Neural crest cell (in vitro differentiated cells): ENCODE measurements around the gene NUF2. TPM values are rescaled to one million over a fixed set of nuclear protein-coding genes. Genes with fewer than 3 reads are reported as not detected.
"Not testable (repeated sequence)": the region's sequence is repeated elsewhere in the genome, so short reads cannot be mapped to it uniquely, and the experiment has no call there.

Experiments
- DNase-seq: peaks from one replicate; pipeline ENCODE4 v3.0.0; 2021; ENCODE audit warnings: low read depth, mixed read lengths, low spot score
- H3K27ac Mint-ChIP-seq: one replicate; pipeline ENCODE4 v1.8.0; 2021; ENCODE audit warnings: mild to moderate bottlenecking, mixed read lengths; ENCODE audit not compliant: unreplicated experiment
- H3K27me3 Mint-ChIP-seq: 2 replicates; pipeline ENCODE4 v1.8.0; 2021; ENCODE audit warnings: low read depth, mild to moderate bottlenecking, mixed read lengths
- H3K36me3 Mint-ChIP-seq: 2 replicates; pipeline ENCODE4 v1.8.0; 2021; ENCODE audit warnings: low read depth, mild to moderate bottlenecking, mixed read lengths
- H3K4me1 Mint-ChIP-seq: 2 replicates; pipeline ENCODE4 v1.8.0; 2021; ENCODE audit warnings: mixed read lengths
- H3K4me3 Mint-ChIP-seq: one replicate; pipeline ENCODE4 v1.8.0; 2021; ENCODE audit warnings: mild to moderate bottlenecking, mixed read lengths
- H3K9me3 Mint-ChIP-seq: 2 replicates; pipeline ENCODE4 v1.8.0; 2021; ENCODE audit warnings: mixed read lengths
- total RNA-seq: library from RNA; stranded (reverse); gene quantifications from 2 replicates; pipeline ENCODE4 v1.2.1, GENCODE V29; 2021
- TF ChIP-seq, protein P1 (sequence below): fragments of 200-600 bp; sonication (generic); conservative IDR thresholded peaks from 2 replicates; pipeline ENCODE4 v1.5.0; 2021; ENCODE audit warnings: antibody characterized with exemption, mild to moderate bottlenecking

NUF2 gene
- total RNA-seq, 1 donor from 2014 or later: 48.4 TPM

GRCh38 chr1:163337631-163338030 lies 15.9 kb downstream of the NUF2 start:
- peaks cover 15% of the 10 kb centered on the region for H3K36me3 Mint-ChIP-seq
- DNase-seq: no peak
- TF ChIP-seq, protein P1, sequence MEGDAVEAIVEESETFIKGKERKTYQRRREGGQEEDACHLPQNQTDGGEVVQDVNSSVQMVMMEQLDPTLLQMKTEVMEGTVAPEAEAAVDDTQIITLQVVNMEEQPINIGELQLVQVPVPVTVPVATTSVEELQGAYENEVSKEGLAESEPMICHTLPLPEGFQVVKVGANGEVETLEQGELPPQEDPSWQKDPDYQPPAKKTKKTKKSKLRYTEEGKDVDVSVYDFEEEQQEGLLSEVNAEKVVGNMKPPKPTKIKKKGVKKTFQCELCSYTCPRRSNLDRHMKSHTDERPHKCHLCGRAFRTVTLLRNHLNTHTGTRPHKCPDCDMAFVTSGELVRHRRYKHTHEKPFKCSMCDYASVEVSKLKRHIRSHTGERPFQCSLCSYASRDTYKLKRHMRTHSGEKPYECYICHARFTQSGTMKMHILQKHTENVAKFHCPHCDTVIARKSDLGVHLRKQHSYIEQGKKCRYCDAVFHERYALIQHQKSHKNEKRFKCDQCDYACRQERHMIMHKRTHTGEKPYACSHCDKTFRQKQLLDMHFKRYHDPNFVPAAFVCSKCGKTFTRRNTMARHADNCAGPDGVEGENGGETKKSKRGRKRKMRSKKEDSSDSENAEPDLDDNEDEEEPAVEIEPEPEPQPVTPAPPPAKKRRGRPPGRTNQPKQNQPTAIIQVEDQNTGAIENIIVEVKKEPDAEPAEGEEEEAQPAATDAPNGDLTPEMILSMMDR: no peak
- H3K27me3 Mint-ChIP-seq: no peaks in the 10 kb centered on the region
- no peaks in the 10 kb centered on the region for H3K4me1 Mint-ChIP-seq
- H3K4me3 Mint-ChIP-seq: no peak overlapping the region
- no peak overlapping the region for H3K27ac Mint-ChIP-seq
- no peaks in the 10 kb centered on the region for H3K9me3 Mint-ChIP-seq

GRCh38 chr1:163346326-163346870 lies 24.6 kb downstream of the NUF2 start:
- Mint-ChIP-seq H3K27ac (no peak overlapping the region), H3K36me3 (peaks cover 13% of the 10 kb centered on the region), H3K27me3 (no peaks in the 10 kb centered on the region), H3K4me3 (no peak overlapping the region), H3K9me3 (no peaks in the 10 kb centered on the region), H3K4me1 (no peaks in the 10 kb centered on the region)
- no peak for DNase-seq
- TF ChIP-seq, protein P1: no peak

- no peak overlapping the region for H3K27ac Mint-ChIP-seq
- H3K9me3 Mint-ChIP-seq: no peaks in the 10 kb centered on the region
- no peak overlapping the region for H3K4me3 Mint-ChIP-seq
- H3K27me3 Mint-ChIP-seq: no peaks in the 10 kb centered on the region
- DNase-seq: no peak
- TF ChIP-seq, protein P1: no peak
- H3K36me3 Mint-ChIP-seq: peaks cover 13% of the 10 kb centered on the region
- no peaks in the 10 kb centered on the region for H3K4me1 Mint-ChIP-seq
Observed at GRCh38 chr1:163347106-163347505, 25.4 kb downstream of the NUF2 start.

- Mint-ChIP-seq H3K27me3 (no peaks in the 10 kb centered on the region), H3K9me3 (no peaks in the 10 kb centered on the region), H3K4me3 (no peak overlapping the region), H3K36me3 (peaks cover 5% of the 10 kb centered on the region), H3K27ac (no peak overlapping the region), H3K4me1 (no peaks in the 10 kb centered on the region)
- TF ChIP-seq, protein P1: no peak
- no peak for DNase-seq
Observed at GRCh38 chr1:163351912-163352311, 30.2 kb downstream of the NUF2 start.

GRCh38 chr1:163357378-163357777 lies 35.6 kb downstream of the NUF2 start:
- peaks cover 9% of the 10 kb centered on the region for H3K27me3 Mint-ChIP-seq
- H3K27ac Mint-ChIP-seq: no peak overlapping the region

GRCh38 chr1:163358172-163358571 lies 36.4 kb downstream of the NUF2 start:
- not testable (repeated sequence) for H3K27ac Mint-ChIP-seq

More at GRCh38 chr1:163357378-163357777, 35.6 kb downstream of the NUF2 start:
- no peak for DNase-seq
- TF ChIP-seq, protein P1: no peak
- Mint-ChIP-seq H3K4me1 (no peaks in the 10 kb centered on the region), H3K9me3 (no peaks in the 10 kb centered on the region), H3K36me3 (no peaks in the 10 kb centered on the region), H3K4me3 (no peak overlapping the region)

More at GRCh38 chr1:163358172-163358571, 36.4 kb downstream of the NUF2 start:
- DNase-seq, H3K36me3 Mint-ChIP-seq, H3K27me3 Mint-ChIP-seq, H3K4me1 Mint-ChIP-seq, H3K9me3 Mint-ChIP-seq, H3K4me3 Mint-ChIP-seq: not testable (repeated sequence)
